Right lobe of liver (tissue), 6 donors: Measurements from ENCODE around the gene RAVER1. TPM values are rescaled to one million over a fixed set of nuclear protein-coding genes. Genes with fewer than 3 reads are reported as not detected.
A peak's percentile ranks its signal among the peaks of the same experiment; 100 is the strongest.

Source experiments
- ATAC-seq, 4 donors: fragments of 200-7000 bp; cut with Tn5 transposase; one replicate each; pipeline ENCODE4 v1.9.1; 2020; ENCODE audit warnings: mild to moderate bottlenecking in 4 of 4, moderate library complexity in 4 of 4
- DNase-seq, 3 donors: peaks; one replicate each; pipeline ENCODE4 v3.0.0-alpha.2; 2020
- H3K27ac ChIP-seq, 3 donors: fragments of 200-600 bp; one replicate each; pipeline ENCODE4 v1.8.0; 2022
- H3K27me3 ChIP-seq, 2 donors: fragments of 200-600 bp; one replicate each; pipeline ENCODE4 v1.8.0; 2022
- H3K36me3 ChIP-seq, 4 donors: fragments of 200-600 bp; sonication (generic) in 1 of 4; one replicate each; pipeline versions ENCODE4 v1.5.1 to v1.8.0; 2017 to 2022; ENCODE audit warnings: control low read depth in 1 of 4
- H3K4me1 ChIP-seq, 4 donors: fragments of 200-600 bp; sonication (generic) in 1 of 4; one replicate each; pipeline versions ENCODE4 v1.5.1 to v1.8.0; 2017 to 2022; ENCODE audit warnings: control low read depth in 1 of 4
- H3K4me3 ChIP-seq, 3 donors: fragments of 200-600 bp; one replicate each; pipeline ENCODE4 v1.8.0; 2022
- H3K9me3 ChIP-seq, 4 donors: fragments of 200-600 bp; sonication (generic) in 1 of 4; one replicate each; pipeline versions ENCODE4 v1.5.1 to v1.8.0; 2017 to 2022; ENCODE audit warnings: control low read depth in 1 of 4
- POLR2A ChIP-seq: fragments of 450-650 bp; IDR thresholded peaks from one replicate; pipeline ENCODE4 v1.6.1; 2017; ENCODE audit warnings: antibody characterized with exemption, mild to moderate bottlenecking
- WGBS: methylation state at CpG from one replicate; pipeline ENCODE4 v1.1.6; 2018; ENCODE audit warnings: low coverage, low lambda C conversion rate; ENCODE audit not compliant: insufficient coverage; ENCODE audit errors: missing lambda C conversion rate; 5-methylcytosine and 5-hydroxymethylcytosine counted together
- intact Hi-C, 2 donors: fragments of 100-400 bp; cut with DNase I; formaldehyde crosslinking; loops; one replicate each; pipeline versions ENCODE4 v1.11.2 to v1.14.1; 2022
- total RNA-seq, 6 experiments: library from RNA; depleted of rRNA in 2 of 6; stranded (reverse); fragments of >200 nt in 2 of 6; fragmentation: NEBNext Ultra II Directional in 3 of 6; extraction: Animal tissue kit (Norgen Biotek cat#: 25700) in 3 of 6; gene quantifications; one replicate each; pipeline versions ENCODE4 v1.1.0 to v1.2.4, GENCODE V29; 2016 to 2023
- TF ChIP-seq, protein P1 (sequence below), 4 donors: fragments of 200-600 bp in 3 of 4; fragments of 450-650 bp in 1 of 4; IDR thresholded peaks; one replicate each; pipeline versions ENCODE4 v1.5.1 to v1.8.0; 2016 to 2022; ENCODE audit warnings: antibody characterized with exemption in 4 of 4, mild to moderate bottlenecking in 2 of 4
- donor health status: DM: no; HTN: yes; CAD: no.
- donor health status: DM: no; HTN: no; CAD: no.
- donor health status: DM: no; HTN: no; CAD: no.
- donor health status: DM: no; HTN: yes; CAD: no.
- donor health status: DM: no; HTN: yes; CAD: no.

Gene RAVER1
- total RNA-seq, 6 experiments from 2014 or later = 5.2 to 9.5 (median 7.1) TPM

DNA sequence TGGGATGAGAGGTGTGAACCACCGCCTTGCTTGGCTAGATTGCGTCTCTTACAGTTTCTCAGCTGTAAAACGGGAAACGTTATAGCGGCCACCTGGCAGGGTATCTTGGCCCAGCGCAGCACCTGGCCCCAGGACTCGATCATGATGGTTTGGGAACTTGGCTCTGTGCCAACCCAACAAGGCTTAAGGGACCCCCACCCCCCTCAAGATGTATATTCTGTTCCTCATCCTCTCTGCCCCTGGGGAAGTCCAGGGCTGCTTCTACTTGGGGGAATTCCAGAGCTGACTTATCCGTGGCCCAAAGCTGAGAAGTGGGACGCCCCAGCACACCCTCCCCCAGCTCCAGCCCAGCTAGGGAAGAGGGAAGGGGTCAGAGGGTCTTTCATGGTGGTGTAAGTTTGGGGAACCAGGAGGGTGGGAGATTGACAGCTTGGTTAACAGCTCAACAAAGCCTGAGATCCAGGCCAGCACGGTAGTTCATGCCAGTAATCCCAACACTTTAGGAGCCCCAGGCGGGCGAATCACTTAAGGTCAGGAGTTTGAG lies 61.7 kb downstream of the RAVER1 start:
- ATAC-seq (peak in 2 of 4 donors; percentile 0 to 5), DNase-seq (peak; percentile 39 to 65 (median 56))
- peak overlapping the region; percentile 87 to 90 (median 89) for H3K27ac ChIP-seq
- no peaks in the 10 kb centered on the region for H3K27me3 ChIP-seq
- H3K4me1 ChIP-seq = peaks cover 0 to 14% (median 3%) of the 10 kb centered on the region in 4 donors
- peaks cover 0 to 20% (median 8%) of the 10 kb centered on the region in 4 donors for H3K36me3 ChIP-seq
- WGBS = 28% methylated on average over 2 of the region's 12 CpGs
- H3K4me3 ChIP-seq = peak overlapping the region; percentile 69 to 74 (median 71)
- intact Hi-C loops = loop anchor here in 1 of 2 donors (5.0 kb wide), 1 partner anchor 121 kb away; no protein-coding TSS in a partner anchor
- H3K9me3 ChIP-seq = no peaks in the 10 kb centered on the region
- TF ChIP-seq POLR2A = no peak

DNA sequence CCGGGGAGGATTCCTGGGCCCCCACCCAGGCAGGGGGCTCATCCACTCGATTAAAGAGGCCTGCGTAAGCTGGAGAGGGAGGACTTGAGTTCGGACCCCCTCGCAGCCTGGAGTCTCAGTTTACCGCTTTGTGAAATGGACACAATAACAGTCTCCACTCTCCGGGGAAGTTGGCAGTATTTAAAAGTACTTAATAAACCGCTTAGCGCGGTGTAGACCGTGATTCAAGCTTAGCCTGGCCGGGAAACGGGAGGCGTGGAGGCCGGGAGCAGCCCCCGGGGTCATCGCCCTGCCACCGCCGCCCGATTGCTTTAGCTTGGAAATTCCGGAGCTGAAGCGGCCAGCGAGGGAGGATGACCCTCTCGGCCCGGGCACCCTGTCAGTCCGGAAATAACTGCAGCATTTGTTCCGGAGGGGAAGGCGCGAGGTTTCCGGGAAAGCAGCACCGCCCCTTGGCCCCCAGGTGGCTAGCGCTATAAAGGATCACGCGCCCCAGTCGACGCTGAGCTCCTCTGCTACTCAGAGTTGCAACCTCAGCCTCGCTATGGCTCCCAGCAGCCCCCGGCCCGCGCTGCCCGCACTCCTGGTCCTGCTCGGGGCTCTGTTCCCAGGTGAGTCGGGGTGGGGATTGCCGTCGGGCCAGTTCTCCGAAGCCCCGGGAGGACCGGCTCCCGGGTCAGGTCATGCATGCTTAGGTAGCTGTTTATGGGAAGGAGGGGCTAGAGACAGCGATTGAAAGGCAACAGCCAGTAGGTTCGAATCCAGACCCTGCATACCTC lies 62.5 kb downstream of the RAVER1 start, which contains the start of gene ICAM1:
ICAM1 (plus strand) TSS at position 505 of the 779 bp plus-strand sequence; CDS start at position 545, 40 bp downstream.
- peak within 1 kb of the TSS; percentile 87 to 90 (median 89) for H3K27ac ChIP-seq
- TF ChIP-seq POLR2A = peak; percentile 98
- TF ChIP-seq, protein P1, sequence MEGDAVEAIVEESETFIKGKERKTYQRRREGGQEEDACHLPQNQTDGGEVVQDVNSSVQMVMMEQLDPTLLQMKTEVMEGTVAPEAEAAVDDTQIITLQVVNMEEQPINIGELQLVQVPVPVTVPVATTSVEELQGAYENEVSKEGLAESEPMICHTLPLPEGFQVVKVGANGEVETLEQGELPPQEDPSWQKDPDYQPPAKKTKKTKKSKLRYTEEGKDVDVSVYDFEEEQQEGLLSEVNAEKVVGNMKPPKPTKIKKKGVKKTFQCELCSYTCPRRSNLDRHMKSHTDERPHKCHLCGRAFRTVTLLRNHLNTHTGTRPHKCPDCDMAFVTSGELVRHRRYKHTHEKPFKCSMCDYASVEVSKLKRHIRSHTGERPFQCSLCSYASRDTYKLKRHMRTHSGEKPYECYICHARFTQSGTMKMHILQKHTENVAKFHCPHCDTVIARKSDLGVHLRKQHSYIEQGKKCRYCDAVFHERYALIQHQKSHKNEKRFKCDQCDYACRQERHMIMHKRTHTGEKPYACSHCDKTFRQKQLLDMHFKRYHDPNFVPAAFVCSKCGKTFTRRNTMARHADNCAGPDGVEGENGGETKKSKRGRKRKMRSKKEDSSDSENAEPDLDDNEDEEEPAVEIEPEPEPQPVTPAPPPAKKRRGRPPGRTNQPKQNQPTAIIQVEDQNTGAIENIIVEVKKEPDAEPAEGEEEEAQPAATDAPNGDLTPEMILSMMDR (IDR thresholded peaks at IDR 0.05) = peak in 2 of 4 donors; percentile 12 to 27
- DNase-seq (peak; percentile 90 to 95 (median 94)), ATAC-seq (peak; percentile 71 to 84 (median 80))
- H3K4me1 ChIP-seq = peaks cover 0 to 14% (median 3%) of the 10 kb centered on the region in 4 donors
- no peaks in the 10 kb centered on the region for H3K27me3 ChIP-seq
- H3K36me3 ChIP-seq = peaks cover 0 to 16% (median 8%) of the 10 kb centered on the region in 4 donors
- intact Hi-C loops = loop anchor here in 1 of 2 donors (5.0 kb wide), 1 partner anchor 121 kb away; no protein-coding TSS in a partner anchor
- no peaks in the 10 kb centered on the region for H3K9me3 ChIP-seq
- WGBS = 0% methylated on average over 14 of the region's 51 CpGs
- H3K4me3 ChIP-seq = peak within 1 kb of the TSS; percentile 69 to 74 (median 71)

DNA sequence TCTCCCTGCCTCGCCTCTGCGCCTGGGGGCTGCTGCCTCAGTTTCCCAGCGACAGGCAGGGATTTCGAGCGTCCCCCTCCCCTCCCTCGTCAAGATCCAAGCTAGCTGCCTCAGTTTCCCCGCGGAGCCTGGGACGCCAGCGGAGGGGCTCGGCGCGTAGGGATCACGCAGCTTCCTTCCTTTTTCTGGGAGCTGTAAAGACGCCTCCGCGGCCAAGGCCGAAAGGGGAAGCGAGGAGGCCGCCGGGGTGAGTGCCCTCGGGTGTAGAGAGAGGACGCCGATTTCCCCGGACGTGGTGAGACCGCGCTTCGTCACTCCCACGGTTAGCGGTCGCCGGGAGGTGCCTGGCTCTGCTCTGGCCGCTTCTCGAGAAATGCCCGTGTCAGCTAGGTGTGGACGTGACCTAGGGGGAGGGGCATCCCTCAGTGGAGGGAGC lies 63.1 kb downstream of the RAVER1 start:
- WGBS = 0% methylated on average over 5 of the region's 37 CpGs
- H3K9me3 ChIP-seq = no peaks in the 10 kb centered on the region
- H3K36me3 ChIP-seq = peaks cover 0 to 11% (median 5%) of the 10 kb centered on the region in 4 donors
- H3K4me1 ChIP-seq = peaks cover 0 to 14% (median 3%) of the 10 kb centered on the region in 4 donors
- TF ChIP-seq, protein P1 (IDR thresholded peaks at IDR 0.05) = no peak
- no peak for TF ChIP-seq POLR2A
- peak; percentile 59 to 68 (median 66) for ATAC-seq
- peak overlapping the region; percentile 69 to 74 (median 71) for H3K4me3 ChIP-seq
- DNase-seq = peak; percentile 80 to 91 (median 89)
- intact Hi-C loops = loop anchor here in 1 of 2 donors (5.0 kb wide), 1 partner anchor 122 kb away; no protein-coding TSS in a partner anchor
- no peaks in the 10 kb centered on the region for H3K27me3 ChIP-seq
- peak overlapping the region; percentile 87 to 90 (median 89) for H3K27ac ChIP-seq

DNA sequence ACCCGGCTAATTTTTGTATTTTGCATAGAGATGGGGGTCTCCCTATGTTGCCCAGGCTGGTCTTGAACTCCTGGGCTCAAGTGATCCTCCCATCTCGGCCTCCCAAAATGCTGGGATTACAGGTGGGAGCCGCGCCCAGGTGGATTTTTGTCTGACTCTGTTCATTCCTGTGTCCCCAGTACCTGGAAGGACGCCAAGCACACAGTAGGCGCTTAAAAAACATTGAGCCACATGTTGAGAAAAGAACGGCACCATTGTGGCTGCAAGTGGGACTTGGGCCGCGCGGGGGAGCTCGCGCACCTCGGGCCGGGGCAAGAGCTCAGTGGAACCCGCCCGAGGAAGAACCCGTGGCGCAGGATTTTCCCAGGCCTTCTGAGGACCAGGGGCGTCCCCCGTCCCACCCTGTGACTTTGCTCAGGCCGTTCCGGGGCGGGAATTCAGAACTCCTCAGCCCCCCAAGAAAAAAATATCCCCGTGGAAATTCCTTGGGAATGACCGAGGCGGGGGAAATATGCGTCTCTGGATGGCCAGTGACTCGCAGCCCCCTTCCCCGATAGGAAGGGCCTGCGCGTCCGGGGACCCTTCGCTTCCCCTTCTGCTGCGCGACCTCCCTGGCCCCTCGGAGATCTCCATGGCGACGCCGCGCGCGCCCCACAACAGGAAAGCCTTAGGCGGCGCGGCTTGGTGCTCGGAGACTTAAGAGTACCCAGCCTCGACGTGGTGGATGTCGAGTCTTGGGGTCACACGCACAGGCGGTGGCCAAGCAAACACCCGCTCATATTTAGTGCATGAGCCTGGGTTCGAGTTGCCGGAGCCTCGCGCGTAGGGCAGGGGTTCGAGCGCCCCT lies 63.8 kb downstream of the RAVER1 start:
- TF ChIP-seq, protein P1 (IDR thresholded peaks at IDR 0.05) = peak; percentile 91 to 94 (median 94)
- no peak for TF ChIP-seq POLR2A
- Histone ChIP-seq H3K27me3 (no peaks in the 10 kb centered on the region), H3K36me3 (peaks cover 0 to 5% (median under 1%) of the 10 kb centered on the region in 4 donors), H3K27ac (peak overlapping the region; percentile 87 to 90 (median 89)), H3K4me1 (peaks cover 0 to 14% (median 3%) of the 10 kb centered on the region in 4 donors), H3K4me3 (peak overlapping the region; percentile 69 to 74 (median 71)), H3K9me3 (no peaks in the 10 kb centered on the region)
- WGBS = 0% methylated on average over 4 of the region's 59 CpGs
- intact Hi-C loops = loop anchor here in 1 of 2 donors (5.0 kb wide), 1 partner anchor 123 kb away; no protein-coding TSS in a partner anchor
- ATAC-seq = peak; percentile 66 to 78 (median 74)
- DNase-seq = peak; percentile 88 to 91 (median 90)
